WI38 (cell line): ENCODE results near the gene APOC3.
"Not testable (repeated sequence)": the region's sequence is repeated elsewhere in the genome, so short reads cannot be mapped to it uniquely, and the experiment has no call there.

ENCODE experiments used
- H3K4me3 ChIP-seq: 2 replicates; pipeline ENCODE4 v1.5.1; 2011; ENCODE audit warnings: low read depth, mild to moderate bottlenecking, control low read depth, low read length
- CTCF ChIP-seq: IDR thresholded peaks from 2 replicates; pipeline ENCODE4 v1.5.1; 2012; ENCODE audit warnings: low read depth, mild to moderate bottlenecking, control low read depth, low read length

The APOC3 gene

GRCh38 chr11:116831790-116832349 is 2.2 kb downstream of the APOC3 start:
- no peak for TF ChIP-seq CTCF

GRCh38 chr11:116832350-116833290 is 2.9 kb downstream of the APOC3 start:
- no peak for TF ChIP-seq CTCF
- no peak overlapping the region for H3K4me3 ChIP-seq

More at GRCh38 chr11:116831790-116832349, 2.2 kb downstream of the APOC3 start:
- H3K4me3 ChIP-seq, result no peak overlapping the region

GRCh38 chr11:116833491-116833815 is 3.7 kb downstream of the APOC3 start:
- no peak overlapping the region for H3K4me3 ChIP-seq
- no peak for TF ChIP-seq CTCF

GRCh38 chr11:116833816-116834534 is 4.3 kb downstream of the APOC3 start:
- H3K4me3 ChIP-seq, result no peak overlapping the region
- TF ChIP-seq CTCF, result no peak

GRCh38 chr11:116834535-116835041 is 4.9 kb downstream of the APOC3 start:
- H3K4me3 ChIP-seq, result not testable (repeated sequence)

GRCh38 chr11:116835042-116835772 is 5.5 kb downstream of the APOC3 start:
- TF ChIP-seq CTCF, result no peak
- H3K4me3 ChIP-seq, result peak overlapping the region; percentile 41

GRCh38 chr11:116835791-116836631 is 6.3 kb downstream of the APOC3 start:
- H3K4me3 ChIP-seq, result peak overlapping the region; percentile 41
- TF ChIP-seq CTCF, result peak; percentile 49
